Adrenal gland (tissue), 5 donors: ENCODE data around the gene MUTYH.
"Not testable (repeated sequence)": the region's sequence is repeated elsewhere in the genome, so short reads cannot be mapped to it uniquely, and the experiment has no call there.

ENCODE experiments used
- POLR2A ChIP-seq, 2 donors: fragments of 450-650 bp; IDR thresholded peaks; one replicate each; pipeline ENCODE4 v1.6.1; 2017; ENCODE audit warnings: antibody characterized with exemption in 2 of 2, mild to moderate bottlenecking in 2 of 2, moderate library complexity in 1 of 2
- TF ChIP-seq, protein P1 (sequence below), 6 experiments: fragments of 450-650 bp in 4 of 6; fragments of 200-600 bp in 2 of 6; sonication (generic) in 1 of 6; IDR thresholded peaks; 1 replicate in 5 of 6; 2 replicates in 1 of 6; pipeline versions ENCODE4 v1.5.1 to v1.8.0; 2016 to 2021; ENCODE audit warnings: antibody characterized with exemption in 6 of 6, mild to moderate bottlenecking in 2 of 6, moderate library complexity in 1 of 6
- donor health status: DM: no; HTN: no; CAD: no.

DNA sequence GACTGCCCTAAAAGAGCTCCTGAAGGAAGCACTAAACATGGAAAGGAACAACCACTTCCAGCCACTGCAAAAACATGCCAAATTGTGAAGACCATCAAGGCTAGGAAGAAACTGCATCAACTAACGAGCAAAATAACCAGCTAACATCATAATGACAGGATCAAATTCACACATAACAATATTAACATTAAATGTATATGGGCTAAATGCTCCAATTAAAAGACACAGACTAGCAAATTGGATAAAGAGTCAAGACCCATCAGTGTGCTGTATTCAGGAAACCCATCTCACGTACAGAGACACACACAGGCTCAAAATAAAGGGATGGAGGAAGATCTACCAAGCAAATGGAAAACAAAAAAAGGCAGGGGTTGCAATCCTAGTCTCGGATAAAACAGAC lies 53.7 kb downstream of the MUTYH start:
- TF ChIP-seq POLR2A (IDR thresholded peaks at IDR 0.05) = not testable (repeated sequence)
- TF ChIP-seq, protein P1, sequence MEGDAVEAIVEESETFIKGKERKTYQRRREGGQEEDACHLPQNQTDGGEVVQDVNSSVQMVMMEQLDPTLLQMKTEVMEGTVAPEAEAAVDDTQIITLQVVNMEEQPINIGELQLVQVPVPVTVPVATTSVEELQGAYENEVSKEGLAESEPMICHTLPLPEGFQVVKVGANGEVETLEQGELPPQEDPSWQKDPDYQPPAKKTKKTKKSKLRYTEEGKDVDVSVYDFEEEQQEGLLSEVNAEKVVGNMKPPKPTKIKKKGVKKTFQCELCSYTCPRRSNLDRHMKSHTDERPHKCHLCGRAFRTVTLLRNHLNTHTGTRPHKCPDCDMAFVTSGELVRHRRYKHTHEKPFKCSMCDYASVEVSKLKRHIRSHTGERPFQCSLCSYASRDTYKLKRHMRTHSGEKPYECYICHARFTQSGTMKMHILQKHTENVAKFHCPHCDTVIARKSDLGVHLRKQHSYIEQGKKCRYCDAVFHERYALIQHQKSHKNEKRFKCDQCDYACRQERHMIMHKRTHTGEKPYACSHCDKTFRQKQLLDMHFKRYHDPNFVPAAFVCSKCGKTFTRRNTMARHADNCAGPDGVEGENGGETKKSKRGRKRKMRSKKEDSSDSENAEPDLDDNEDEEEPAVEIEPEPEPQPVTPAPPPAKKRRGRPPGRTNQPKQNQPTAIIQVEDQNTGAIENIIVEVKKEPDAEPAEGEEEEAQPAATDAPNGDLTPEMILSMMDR (IDR thresholded peaks at IDR 0.05) = not testable (repeated sequence)
